HEK293 (cell line): ENCODE results near the gene RHBDF1.

Source experiments
- GLIS1 ChIP-seq: fragments of 450-650 bp; formaldehyde crosslinking; IDR thresholded peaks from 2 replicates; pipeline ENCODE4 v1.5.1; 2016; ENCODE audit warnings: missing biosample characterization, missing genetic modification characterization
- OSR2 ChIP-seq: fragments of 450-650 bp; formaldehyde crosslinking; IDR thresholded peaks from 2 replicates; pipeline ENCODE4 v1.5.1; 2016; ENCODE audit warnings: missing biosample characterization, missing genetic modification characterization
- SCRT1 ChIP-seq: fragments of 450-650 bp; formaldehyde crosslinking; IDR thresholded peaks from 2 replicates; pipeline ENCODE4 v1.5.1; 2016; ENCODE audit warnings: missing biosample characterization, missing genetic modification characterization, borderline replicate concordance
- SCRT2 ChIP-seq: fragments of 450-650 bp; formaldehyde crosslinking; IDR thresholded peaks from 2 replicates; pipeline ENCODE4 v1.5.1; 2016; ENCODE audit warnings: missing biosample characterization, missing genetic modification characterization
- TSHZ1 ChIP-seq: fragments of 450-650 bp; formaldehyde crosslinking; IDR thresholded peaks from 2 replicates; pipeline ENCODE4 v1.5.1; 2016; ENCODE audit warnings: missing biosample characterization, missing genetic modification characterization, borderline replicate concordance
- YY1 ChIP-seq: fragments of 450-650 bp; formaldehyde crosslinking; IDR thresholded peaks from 2 replicates; pipeline ENCODE4 v1.5.1; 2018; ENCODE audit warnings: missing biosample characterization, missing genetic modification characterization
- ZBTB26 ChIP-seq: fragments of 450-650 bp; formaldehyde crosslinking; optimal IDR thresholded peaks from 2 replicates; pipeline ENCODE3; 2016; ENCODE audit warnings: missing biosample characterization, mild to moderate bottlenecking, missing genetic modification characterization
- ZEB2 ChIP-seq: fragments of 450-650 bp; formaldehyde crosslinking; IDR thresholded peaks from 2 replicates; pipeline ENCODE4 v1.5.1; 2016; ENCODE audit warnings: missing biosample characterization, missing genetic modification characterization
- ZNF16 ChIP-seq: fragments of 450-650 bp; formaldehyde crosslinking; IDR thresholded peaks from 2 replicates; pipeline ENCODE4 v1.5.1; 2016; ENCODE audit warnings: low read depth, missing biosample characterization, missing genetic modification characterization
- ZNF335 ChIP-seq: fragments of 450-650 bp; formaldehyde crosslinking; conservative IDR thresholded peaks from 2 replicates; pipeline ENCODE4 v1.5.1; 2016; ENCODE audit warnings: missing biosample characterization, missing genetic modification characterization
- ZNF416 ChIP-seq: fragments of 450-650 bp; formaldehyde crosslinking; IDR thresholded peaks from 2 replicates; pipeline ENCODE4 v1.5.1; 2016; ENCODE audit warnings: missing biosample characterization, missing genetic modification characterization
- ZNF48 ChIP-seq: fragments of 450-650 bp; formaldehyde crosslinking; IDR thresholded peaks from 2 replicates; pipeline ENCODE4 v1.5.1; 2016; ENCODE audit warnings: missing biosample characterization, missing genetic modification characterization
- ZNF629 ChIP-seq: fragments of 450-650 bp; formaldehyde crosslinking; IDR thresholded peaks from 2 replicates; pipeline ENCODE4 v1.5.1; 2017; ENCODE audit warnings: missing biosample characterization, missing genetic modification characterization
- ZNF654 ChIP-seq: fragments of 450-650 bp; formaldehyde crosslinking; IDR thresholded peaks from 2 replicates; pipeline ENCODE4 v1.5.1; 2016; ENCODE audit warnings: low read depth, missing biosample characterization, missing genetic modification characterization
- ZNF660 ChIP-seq: fragments of 450-650 bp; IDR thresholded peaks from 2 replicates; pipeline ENCODE4 v1.5.1; 2018; ENCODE audit warnings: missing biosample characterization, mild to moderate bottlenecking, missing genetic modification characterization
- ZNF670 ChIP-seq: fragments of 450-650 bp; formaldehyde crosslinking; IDR thresholded peaks from 2 replicates; pipeline ENCODE4 v1.5.1; 2016; ENCODE audit warnings: missing biosample characterization, missing genetic modification characterization, low read depth
- ZNF791 ChIP-seq: fragments of 450-650 bp; formaldehyde crosslinking; IDR thresholded peaks from 2 replicates; pipeline ENCODE4 v1.5.1; 2016; ENCODE audit warnings: missing biosample characterization, missing genetic modification characterization
- ZNF843 ChIP-seq: fragments of 450-650 bp; formaldehyde crosslinking; IDR thresholded peaks from 2 replicates; pipeline ENCODE4 v1.5.1; 2016; ENCODE audit warnings: missing biosample characterization, missing genetic modification characterization
- TF ChIP-seq, protein P1 (sequence below): fragments of 450-650 bp; IDR thresholded peaks from 2 replicates; pipeline ENCODE4 v1.5.1; 2018; ENCODE audit warnings: missing biosample characterization, mild to moderate bottlenecking, missing genetic modification characterization
- TF ChIP-seq, protein P2 (sequence below): fragments of 450-650 bp; formaldehyde crosslinking; IDR thresholded peaks from 2 replicates; pipeline ENCODE4 v1.5.1; 2017; ENCODE audit warnings: missing biosample characterization, missing genetic modification characterization
- TF ChIP-seq, protein P3 (sequence below): fragments of 450-650 bp; formaldehyde crosslinking; IDR thresholded peaks from 2 replicates; pipeline ENCODE4 v1.5.1; 2016; ENCODE audit warnings: missing biosample characterization, missing genetic modification characterization
- TF ChIP-seq, protein P4 (sequence below): fragments of 450-650 bp; formaldehyde crosslinking; IDR thresholded peaks from 2 replicates; pipeline ENCODE4 v1.5.1; 2016; ENCODE audit warnings: missing biosample characterization, missing genetic modification characterization
- TF ChIP-seq, protein P5 (sequence below): fragments of 450-650 bp; formaldehyde crosslinking; IDR thresholded peaks from 2 replicates; pipeline ENCODE4 v1.5.1; 2016; ENCODE audit warnings: missing biosample characterization, missing genetic modification characterization
- TF ChIP-seq, protein P6 (sequence below): fragments of 450-650 bp; formaldehyde crosslinking; IDR thresholded peaks from 2 replicates; pipeline ENCODE4 v1.5.1; 2016; ENCODE audit warnings: missing biosample characterization, missing genetic modification characterization, low read depth

The RHBDF1 gene

GRCh38 chr16:96935-97381, 24.5 kb upstream of the RHBDF1 start (continued):
- TF ChIP-seq, protein P1, sequence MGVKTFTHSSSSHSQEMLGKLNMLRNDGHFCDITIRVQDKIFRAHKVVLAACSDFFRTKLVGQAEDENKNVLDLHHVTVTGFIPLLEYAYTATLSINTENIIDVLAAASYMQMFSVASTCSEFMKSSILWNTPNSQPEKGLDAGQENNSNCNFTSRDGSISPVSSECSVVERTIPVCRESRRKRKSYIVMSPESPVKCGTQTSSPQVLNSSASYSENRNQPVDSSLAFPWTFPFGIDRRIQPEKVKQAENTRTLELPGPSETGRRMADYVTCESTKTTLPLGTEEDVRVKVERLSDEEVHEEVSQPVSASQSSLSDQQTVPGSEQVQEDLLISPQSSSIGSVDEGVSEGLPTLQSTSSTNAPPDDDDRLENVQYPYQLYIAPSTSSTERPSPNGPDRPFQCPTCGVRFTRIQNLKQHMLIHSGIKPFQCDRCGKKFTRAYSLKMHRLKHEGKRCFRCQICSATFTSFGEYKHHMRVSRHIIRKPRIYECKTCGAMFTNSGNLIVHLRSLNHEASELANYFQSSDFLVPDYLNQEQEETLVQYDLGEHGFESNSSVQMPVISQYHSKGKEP (tag by site-specific recombination) = peak; percentile 33; the same call in 1 of the 2 replicates
- TF ChIP-seq ZNF654 (tag by site-specific recombination) (peak; percentile 71), ZNF670 (tag by site-specific recombination) (no peak), TSHZ1 (tag by site-specific recombination) (no peak), ZNF416 (tag by site-specific recombination) (no peak), YY1 (tag by site-specific recombination) (no peak), OSR2 (tag by site-specific recombination) (peak; percentile 72), ZNF335 (tag by site-specific recombination) (0 out of 2 replicates have a peak, but pooled peaks have one; percentile 12), ZNF16 (tag by site-specific recombination) (no peak), ZBTB26 (tag by site-specific recombination) (peak; percentile 11), ZEB2 (tag by site-specific recombination) (peak; percentile 71; the same call in 1 of the 2 replicates), SCRT1 (tag by site-specific recombination) (peak; percentile 80), SCRT2 (tag by site-specific recombination) (peak; percentile 80), ZNF629 (tag by site-specific recombination) (peak; percentile 72), ZNF843 (tag by site-specific recombination) (0 out of 2 replicates have a peak, but pooled peaks have one; percentile 42), ZNF660 (peak; percentile 51), GLIS1 (tag by site-specific recombination) (peak; percentile 77), ZNF48 (no peak), ZNF791 (tag by site-specific recombination) (no peak)
- TF ChIP-seq, protein P2, sequence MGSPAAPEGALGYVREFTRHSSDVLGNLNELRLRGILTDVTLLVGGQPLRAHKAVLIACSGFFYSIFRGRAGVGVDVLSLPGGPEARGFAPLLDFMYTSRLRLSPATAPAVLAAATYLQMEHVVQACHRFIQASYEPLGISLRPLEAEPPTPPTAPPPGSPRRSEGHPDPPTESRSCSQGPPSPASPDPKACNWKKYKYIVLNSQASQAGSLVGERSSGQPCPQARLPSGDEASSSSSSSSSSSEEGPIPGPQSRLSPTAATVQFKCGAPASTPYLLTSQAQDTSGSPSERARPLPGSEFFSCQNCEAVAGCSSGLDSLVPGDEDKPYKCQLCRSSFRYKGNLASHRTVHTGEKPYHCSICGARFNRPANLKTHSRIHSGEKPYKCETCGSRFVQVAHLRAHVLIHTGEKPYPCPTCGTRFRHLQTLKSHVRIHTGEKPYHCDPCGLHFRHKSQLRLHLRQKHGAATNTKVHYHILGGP (tag by site-specific recombination) = no peak
- TF ChIP-seq, protein P3, sequence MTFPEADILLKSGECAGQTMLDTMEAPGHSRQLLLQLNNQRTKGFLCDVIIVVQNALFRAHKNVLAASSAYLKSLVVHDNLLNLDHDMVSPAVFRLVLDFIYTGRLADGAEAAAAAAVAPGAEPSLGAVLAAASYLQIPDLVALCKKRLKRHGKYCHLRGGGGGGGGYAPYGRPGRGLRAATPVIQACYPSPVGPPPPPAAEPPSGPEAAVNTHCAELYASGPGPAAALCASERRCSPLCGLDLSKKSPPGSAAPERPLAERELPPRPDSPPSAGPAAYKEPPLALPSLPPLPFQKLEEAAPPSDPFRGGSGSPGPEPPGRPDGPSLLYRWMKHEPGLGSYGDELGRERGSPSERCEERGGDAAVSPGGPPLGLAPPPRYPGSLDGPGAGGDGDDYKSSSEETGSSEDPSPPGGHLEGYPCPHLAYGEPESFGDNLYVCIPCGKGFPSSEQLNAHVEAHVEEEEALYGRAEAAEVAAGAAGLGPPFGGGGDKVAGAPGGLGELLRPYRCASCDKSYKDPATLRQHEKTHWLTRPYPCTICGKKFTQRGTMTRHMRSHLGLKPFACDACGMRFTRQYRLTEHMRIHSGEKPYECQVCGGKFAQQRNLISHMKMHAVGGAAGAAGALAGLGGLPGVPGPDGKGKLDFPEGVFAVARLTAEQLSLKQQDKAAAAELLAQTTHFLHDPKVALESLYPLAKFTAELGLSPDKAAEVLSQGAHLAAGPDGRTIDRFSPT (tag by site-specific recombination) = peak; percentile 88
- TF ChIP-seq, protein P4, sequence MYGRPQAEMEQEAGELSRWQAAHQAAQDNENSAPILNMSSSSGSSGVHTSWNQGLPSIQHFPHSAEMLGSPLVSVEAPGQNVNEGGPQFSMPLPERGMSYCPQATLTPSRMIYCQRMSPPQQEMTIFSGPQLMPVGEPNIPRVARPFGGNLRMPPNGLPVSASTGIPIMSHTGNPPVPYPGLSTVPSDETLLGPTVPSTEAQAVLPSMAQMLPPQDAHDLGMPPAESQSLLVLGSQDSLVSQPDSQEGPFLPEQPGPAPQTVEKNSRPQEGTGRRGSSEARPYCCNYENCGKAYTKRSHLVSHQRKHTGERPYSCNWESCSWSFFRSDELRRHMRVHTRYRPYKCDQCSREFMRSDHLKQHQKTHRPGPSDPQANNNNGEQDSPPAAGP (tag by site-specific recombination) = peak; percentile 75
- TF ChIP-seq, protein P5, sequence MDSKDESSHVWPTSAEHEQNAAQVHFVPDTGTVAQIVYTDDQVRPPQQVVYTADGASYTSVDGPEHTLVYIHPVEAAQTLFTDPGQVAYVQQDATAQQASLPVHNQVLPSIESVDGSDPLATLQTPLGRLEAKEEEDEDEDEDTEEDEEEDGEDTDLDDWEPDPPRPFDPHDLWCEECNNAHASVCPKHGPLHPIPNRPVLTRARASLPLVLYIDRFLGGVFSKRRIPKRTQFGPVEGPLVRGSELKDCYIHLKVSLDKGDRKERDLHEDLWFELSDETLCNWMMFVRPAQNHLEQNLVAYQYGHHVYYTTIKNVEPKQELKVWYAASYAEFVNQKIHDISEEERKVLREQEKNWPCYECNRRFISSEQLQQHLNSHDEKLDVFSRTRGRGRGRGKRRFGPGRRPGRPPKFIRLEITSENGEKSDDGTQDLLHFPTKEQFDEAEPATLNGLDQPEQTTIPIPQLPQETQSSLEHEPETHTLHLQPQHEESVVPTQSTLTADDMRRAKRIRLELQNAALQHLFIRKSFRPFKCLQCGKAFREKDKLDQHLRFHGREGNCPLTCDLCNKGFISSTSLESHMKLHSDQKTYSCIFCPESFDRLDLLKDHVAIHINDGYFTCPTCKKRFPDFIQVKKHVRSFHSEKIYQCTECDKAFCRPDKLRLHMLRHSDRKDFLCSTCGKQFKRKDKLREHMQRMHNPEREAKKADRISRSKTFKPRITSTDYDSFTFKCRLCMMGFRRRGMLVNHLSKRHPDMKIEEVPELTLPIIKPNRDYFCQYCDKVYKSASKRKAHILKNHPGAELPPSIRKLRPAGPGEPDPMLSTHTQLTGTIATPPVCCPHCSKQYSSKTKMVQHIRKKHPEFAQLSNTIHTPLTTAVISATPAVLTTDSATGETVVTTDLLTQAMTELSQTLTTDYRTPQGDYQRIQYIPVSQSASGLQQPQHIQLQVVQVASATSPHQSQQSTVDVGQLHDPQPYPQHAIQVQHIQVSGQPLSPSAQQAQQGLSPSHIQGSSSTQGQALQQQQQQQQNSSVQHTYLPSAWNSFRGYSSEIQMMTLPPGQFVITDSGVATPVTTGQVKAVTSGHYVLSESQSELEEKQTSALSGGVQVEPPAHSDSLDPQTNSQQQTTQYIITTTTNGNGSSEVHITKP (tag by site-specific recombination) = peak; percentile 69
- TF ChIP-seq, protein P6, sequence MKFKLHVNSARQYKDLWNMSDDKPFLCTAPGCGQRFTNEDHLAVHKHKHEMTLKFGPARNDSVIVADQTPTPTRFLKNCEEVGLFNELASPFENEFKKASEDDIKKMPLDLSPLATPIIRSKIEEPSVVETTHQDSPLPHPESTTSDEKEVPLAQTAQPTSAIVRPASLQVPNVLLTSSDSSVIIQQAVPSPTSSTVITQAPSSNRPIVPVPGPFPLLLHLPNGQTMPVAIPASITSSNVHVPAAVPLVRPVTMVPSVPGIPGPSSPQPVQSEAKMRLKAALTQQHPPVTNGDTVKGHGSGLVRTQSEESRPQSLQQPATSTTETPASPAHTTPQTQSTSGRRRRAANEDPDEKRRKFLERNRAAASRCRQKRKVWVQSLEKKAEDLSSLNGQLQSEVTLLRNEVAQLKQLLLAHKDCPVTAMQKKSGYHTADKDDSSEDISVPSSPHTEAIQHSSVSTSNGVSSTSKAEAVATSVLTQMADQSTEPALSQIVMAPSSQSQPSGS (tag by site-specific recombination) = no peak
